Measurements from ENCODE around the gene PC. TPM values are rescaled to one million over a fixed set of nuclear protein-coding genes. Genes with fewer than 3 reads are reported as not detected.

PC gene
- total RNA-seq, 1 donor from 2014 or later: 10.5 TPM

DNA sequence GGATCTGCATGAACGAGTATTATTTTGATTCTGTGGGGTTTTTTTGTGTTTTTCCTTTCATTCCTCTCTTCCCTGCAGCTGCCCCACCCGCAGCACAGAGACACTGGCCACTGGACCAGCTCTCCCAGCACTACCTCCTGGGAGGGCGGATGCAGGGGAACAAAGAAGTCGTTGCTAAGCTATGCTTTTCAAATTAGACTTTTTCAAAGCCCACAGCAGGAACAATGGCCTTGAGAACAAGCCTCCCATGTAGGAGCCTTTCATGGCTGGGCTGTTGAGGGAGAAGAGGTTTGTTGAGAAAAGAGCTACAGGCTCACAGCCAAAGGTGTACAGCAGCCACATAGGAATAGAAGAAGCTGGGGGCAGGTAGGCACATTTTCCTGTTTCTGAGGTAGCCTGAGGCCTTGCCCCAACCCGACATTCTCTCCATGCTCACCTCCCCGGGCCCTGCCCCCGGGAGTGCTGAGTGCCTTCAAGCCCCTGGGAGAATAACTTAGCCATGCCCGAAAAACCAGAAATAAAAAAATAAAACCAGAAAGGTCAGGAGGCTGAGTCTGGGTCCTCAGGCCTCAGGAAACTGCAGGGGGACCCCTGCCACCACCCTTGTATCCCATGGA lies 44.2 kb upstream of the PC start:
- H3K27me3 ChIP-seq (ENCODE audit: insufficient read depth, low read length): no peaks in the 10 kb centered on the region
- Mint-ChIP-seq H3K4me3 (ENCODE audit: unreplicated experiment) (no peak overlapping the region), H3K27me3 (ENCODE audit: low read depth, unreplicated experiment) (peaks cover 14% of the 10 kb centered on the region), H3K4me1 (ENCODE audit: low read depth, unreplicated experiment) (peaks cover 2% of the 10 kb centered on the region), H3K9me3 (ENCODE audit: unreplicated experiment) (no peaks in the 10 kb centered on the region), H3K27ac (ENCODE audit: unreplicated experiment) (no peak overlapping the region), H3K36me3 (ENCODE audit: low read depth, unreplicated experiment) (no peaks in the 10 kb centered on the region)
- DNase-seq (ENCODE audit: low read depth) (no peak), FAIRE-seq (no peak)
- H3K79me2 ChIP-seq (ENCODE audit: insufficient read depth, low read length): no peaks in the 10 kb centered on the region
- H4K20me1 ChIP-seq (ENCODE audit: insufficient read depth, low read length): no peaks in the 10 kb centered on the region
- H3K4me3 ChIP-seq (ENCODE audit: insufficient read depth, low read depth, low read length): no peak overlapping the region
- H3K36me3 ChIP-seq (ENCODE audit: insufficient read depth, low read length): no peaks in the 10 kb centered on the region
- no peak overlapping the region for H3K27ac ChIP-seq (ENCODE audit: low read depth, low read length)
- no peak for TF ChIP-seq CTCF (IDR thresholded peaks at IDR 0.05; ENCODE audit: insufficient read depth, low read depth, low read length)
- TF ChIP-seq EZH2 (IDR thresholded peaks at IDR 0.05; ENCODE audit: insufficient read depth, low read length): no peak
- H3K9me3 ChIP-seq (ENCODE audit: insufficient read depth, low read depth, low read length): no peaks in the 10 kb centered on the region
- H3K9ac ChIP-seq (ENCODE audit: low read length): no peak overlapping the region
- H3K4me2 ChIP-seq (ENCODE audit: low read length): no peak overlapping the region
- no peak overlapping the region for H2AFZ ChIP-seq (ENCODE audit: low read depth, low read length)
- no peaks in the 10 kb centered on the region for H3K4me1 ChIP-seq (ENCODE audit: insufficient read depth, low read length)

GRCh38 chr11:67001332-67001731 lies 43.1 kb upstream of the PC start:
- H3K9me3 Mint-ChIP-seq (ENCODE audit: unreplicated experiment): no peaks in the 10 kb centered on the region
- no peaks in the 10 kb centered on the region for H3K9me3 ChIP-seq (ENCODE audit: insufficient read depth, low read depth, low read length)
- H3K4me3 ChIP-seq (ENCODE audit: insufficient read depth, low read depth, low read length): no peak overlapping the region
- FAIRE-seq (no peak), DNase-seq (ENCODE audit: low read depth) (no peak)
- H3K9ac ChIP-seq (ENCODE audit: low read length): no peak overlapping the region
- H2AFZ ChIP-seq (ENCODE audit: low read depth, low read length): no peak overlapping the region
- no peak for TF ChIP-seq CTCF (IDR thresholded peaks at IDR 0.05; ENCODE audit: insufficient read depth, low read depth, low read length)
- no peak for TF ChIP-seq EZH2 (IDR thresholded peaks at IDR 0.05; ENCODE audit: insufficient read depth, low read length)
- peaks cover 14% of the 10 kb centered on the region for H3K27me3 Mint-ChIP-seq (ENCODE audit: low read depth, unreplicated experiment)
- H3K36me3 Mint-ChIP-seq (ENCODE audit: low read depth, unreplicated experiment): no peaks in the 10 kb centered on the region
- H3K4me1 ChIP-seq (ENCODE audit: insufficient read depth, low read length): no peaks in the 10 kb centered on the region
- H3K79me2 ChIP-seq (ENCODE audit: insufficient read depth, low read length): no peaks in the 10 kb centered on the region
- H3K4me2 ChIP-seq (ENCODE audit: low read length): no peak overlapping the region
- H3K36me3 ChIP-seq (ENCODE audit: insufficient read depth, low read length): no peaks in the 10 kb centered on the region
- no peaks in the 10 kb centered on the region for H4K20me1 ChIP-seq (ENCODE audit: insufficient read depth, low read length)
- no peak overlapping the region for H3K27ac Mint-ChIP-seq (ENCODE audit: unreplicated experiment)
- peaks cover 9% of the 10 kb centered on the region for H3K4me1 Mint-ChIP-seq (ENCODE audit: low read depth, unreplicated experiment)
- no peaks in the 10 kb centered on the region for H3K27me3 ChIP-seq (ENCODE audit: insufficient read depth, low read length)
- no peak overlapping the region for H3K27ac ChIP-seq (ENCODE audit: low read depth, low read length)
- no peak overlapping the region for H3K4me3 Mint-ChIP-seq (ENCODE audit: unreplicated experiment)

- no peak overlapping the region for H3K9ac ChIP-seq (ENCODE audit: low read length)
- no peaks in the 10 kb centered on the region for H3K79me2 ChIP-seq (ENCODE audit: insufficient read depth, low read length)
- no peak overlapping the region for H3K4me3 ChIP-seq (ENCODE audit: insufficient read depth, low read depth, low read length)
- Mint-ChIP-seq H3K9me3 (ENCODE audit: unreplicated experiment) (no peaks in the 10 kb centered on the region), H3K4me1 (ENCODE audit: low read depth, unreplicated experiment) (peaks cover 9% of the 10 kb centered on the region), H3K27ac (ENCODE audit: unreplicated experiment) (no peak overlapping the region), H3K4me3 (ENCODE audit: unreplicated experiment) (no peak overlapping the region), H3K27me3 (ENCODE audit: low read depth, unreplicated experiment) (peaks cover 11% of the 10 kb centered on the region), H3K36me3 (ENCODE audit: low read depth, unreplicated experiment) (no peaks in the 10 kb centered on the region)
- no peaks in the 10 kb centered on the region for H3K36me3 ChIP-seq (ENCODE audit: insufficient read depth, low read length)
- H2AFZ ChIP-seq (ENCODE audit: low read depth, low read length): no peak overlapping the region
- no peak for TF ChIP-seq EZH2 (IDR thresholded peaks at IDR 0.05; ENCODE audit: insufficient read depth, low read length)
- no peaks in the 10 kb centered on the region for H3K27me3 ChIP-seq (ENCODE audit: insufficient read depth, low read length)
- FAIRE-seq (no peak), DNase-seq (ENCODE audit: low read depth) (no peak)
- no peaks in the 10 kb centered on the region for H4K20me1 ChIP-seq (ENCODE audit: insufficient read depth, low read length)
- H3K4me1 ChIP-seq (ENCODE audit: insufficient read depth, low read length): no peaks in the 10 kb centered on the region
- no peak overlapping the region for H3K4me2 ChIP-seq (ENCODE audit: low read length)
- no peak overlapping the region for H3K27ac ChIP-seq (ENCODE audit: low read depth, low read length)
- H3K9me3 ChIP-seq (ENCODE audit: insufficient read depth, low read depth, low read length): no peaks in the 10 kb centered on the region
Measured at GRCh38 chr11:66999555-66999954, 41.4 kb upstream of the PC start.

Measured in astrocyte (in vitro differentiated cells and primary cell).